Stomach (tissue), 19 donors: ENCODE results near the gene ACR. TPM values are rescaled to one million over a fixed set of nuclear protein-coding genes. Genes with fewer than 3 reads are reported as not detected.

ENCODE experiments used
- DNase-seq, 2 donors: peaks; one replicate each; pipeline versions ENCODE4 v3.0.0 to v3.0.0-alpha.2; 2013 to 2019
- H3K27ac ChIP-seq, 5 donors: fragments of 200-600 bp in 4 of 5; sonication (generic) in 4 of 5; one replicate each; pipeline ENCODE4 v1.5.1; 2013 to 2019; ENCODE audit warnings: mild to moderate bottlenecking in 1 of 5, moderate library complexity in 1 of 5
- H3K27me3 ChIP-seq, 3 donors: fragments of 200-600 bp; sonication (generic); one replicate each; pipeline ENCODE4 v1.5.1; 2017 to 2019; ENCODE audit warnings: mixed run types in 1 of 3
- H3K36me3 ChIP-seq, 4 donors: fragments of 200-600 bp; sonication (generic); 1 replicate in 3 of 4; 2 replicates in 1 of 4; pipeline ENCODE4 v1.5.1; 2016 to 2019
- H3K4me1 ChIP-seq, 4 donors: fragments of 200-600 bp; sonication (generic); one replicate each; pipeline ENCODE4 v1.5.1; 2016 to 2019
- H3K4me3 ChIP-seq, 4 donors: fragments of 200-600 bp; sonication (generic) in 3 of 4; one replicate each; pipeline ENCODE4 v1.5.1; 2016 to 2019; ENCODE audit warnings: mild to moderate bottlenecking in 1 of 4
- H3K9me3 ChIP-seq, 4 donors: fragments of 200-600 bp; sonication (generic); one replicate each; pipeline ENCODE4 v1.5.1; 2016 to 2019
- CTCF ChIP-seq, 7 experiments: fragments of 450-650 bp in 4 of 7; fragments of 200-600 bp in 3 of 7; sonication (generic) in 3 of 7; IDR thresholded peaks; one replicate each; pipeline ENCODE4 v1.5.1; 2016 to 2019; ENCODE audit warnings: antibody characterized with exemption in 7 of 7, control low read depth in 2 of 7, mild to moderate bottlenecking in 1 of 7
- EP300 ChIP-seq: sonication (generic); formaldehyde crosslinking; IDR thresholded peaks from one replicate; pipeline ENCODE4 v1.6.1; 2017; ENCODE audit warnings: antibody characterized with exemption
- POLR2A ChIP-seq, 4 donors: fragments of 450-650 bp; IDR thresholded peaks; one replicate each; pipeline ENCODE4 v1.6.1; 2016; ENCODE audit warnings: antibody characterized with exemption in 4 of 4, control low read depth in 2 of 4, mild to moderate bottlenecking in 1 of 4, moderate library complexity in 1 of 4
- POLR2AphosphoS5 ChIP-seq, 3 donors: sonication (generic); formaldehyde crosslinking; IDR thresholded peaks; one replicate each; pipeline ENCODE4 v1.6.1; 2016; ENCODE audit warnings: antibody characterized with exemption in 3 of 3
- WGBS, 5 donors: extraction: QIAGEN DNeasy Blood & Tissue Kit in 3 of 5; methylation state at CpG; one replicate each; pipeline versions ENCODE4 v1.1.5 to v1.1.7; 2013 to 2018; 5-methylcytosine and 5-hydroxymethylcytosine counted together
- intact Hi-C: fragments of 100-400 bp; cut with DNase I; formaldehyde crosslinking; loops from one replicate; pipeline ENCODE4 v1.15.1; 2023; ENCODE audit warnings: low total_unique reads
- long read RNA-seq, 10 donors: transcript quantifications; one replicate each; lab custom pipeline, GENCODE V29; 2026
- polyA plus RNA-seq, 3 donors: library from polyadenylated mRNA; stranded (reverse); fragments of 200-250 nt; gene quantifications; one replicate each; pipeline ENCODE4 v1.2.3, GENCODE V29; 2013
- total RNA-seq, 5 donors: library from RNA; depleted of rRNA; stranded (reverse); fragments of >200 nt; gene quantifications; one replicate each; pipeline versions ENCODE4 v1.1.0 to v1.2.3, GENCODE V29; 2014 to 2016
- donor health status: healthy with polysubstance abuse.
- donor health status: Bipolar disorder and iron deficiency.
- donor health status: healthy.

Gene ACR
- total RNA-seq, result under 1 TPM in 1 of 5 donors, not detected in 4; 0.37 TPM
- polyA plus RNA-seq, result under 1 TPM in 2 of 3 donors, not detected in 1; 0.19 to 0.23 TPM
- long read RNA-seq, donor 1, result 0 reads
- long read RNA-seq, donor 2, result 0 reads
- long read RNA-seq, donor 3, result 0 reads
- long read RNA-seq, donor 4, result 0 reads
- long read RNA-seq, donor 5, result 0 reads
- long read RNA-seq, donor 6, result 0 reads
- long read RNA-seq, donor 7, result 0 reads
- long read RNA-seq, donor 8, result 0 reads
- long read RNA-seq, donor 9, result 0 reads
- long read RNA-seq, donor 10, result 0 reads

- no peak within 1 kb of the TSS for H3K4me3 ChIP-seq
- intact Hi-C loops, result no loop called here
- H3K4me1 ChIP-seq, result peaks cover 0 to 9% (median 0%) of the 10 kb centered on the region in 4 donors
- WGBS, 5 donors, result 66 to 75% (median 70%) methylated on average over 12 to 13 of the region's 13 CpGs
- H3K9me3 ChIP-seq, result no peaks in the 10 kb centered on the region
- no peak within 1 kb of the TSS for H3K27ac ChIP-seq
- TF ChIP-seq POLR2A (IDR thresholded peaks at IDR 0.05), result no peak
- TF ChIP-seq CTCF (IDR thresholded peaks at IDR 0.05), result no peak
- no peak for TF ChIP-seq POLR2AphosphoS5 (IDR thresholded peaks at IDR 0.05)
- TF ChIP-seq EP300, result no peak
- no peaks in the 10 kb centered on the region for H3K36me3 ChIP-seq
- peak in 1 of 2 donors; percentile 13 for DNase-seq
- peaks cover 0 to 39% (median 7%) of the 10 kb centered on the region in 3 donors for H3K27me3 ChIP-seq
Observed at GRCh38 chr22:50737728-50738648, at the start of gene ACR. ACR (plus strand) TSS chr22:50738204; CDS start chr22:50738236, 32 bp downstream.

- peak in 1 of 2 donors; percentile 16 for DNase-seq
- 70 to 90% (median 87%) methylated on average over 5 of the region's 5 CpGs for WGBS, 5 donors
- intact Hi-C loops, result no loop called here
- Histone ChIP-seq H3K27ac (no peak overlapping the region), H3K9me3 (peaks cover 0 to 9% (median 0%) of the 10 kb centered on the region in 4 donors), H3K4me1 (no peaks in the 10 kb centered on the region), H3K4me3 (no peak overlapping the region), H3K27me3 (peaks cover 0 to 33% (median 4%) of the 10 kb centered on the region in 3 donors), H3K36me3 (no peaks in the 10 kb centered on the region)
- TF ChIP-seq POLR2AphosphoS5 (IDR thresholded peaks at IDR 0.05) (no peak), EP300 (no peak), POLR2A (IDR thresholded peaks at IDR 0.05) (no peak), CTCF (IDR thresholded peaks at IDR 0.05) (no peak)
Observed at GRCh38 chr22:50688448-50688847, 49.6 kb upstream of the ACR start.

GRCh38 chr22:50691521-50691920, 46.5 kb upstream of the ACR start:
- peak in 3 of 7 experiments; percentile 23 to 47 (median 32) for TF ChIP-seq CTCF (IDR thresholded peaks at IDR 0.05)
- no peak for TF ChIP-seq POLR2A (IDR thresholded peaks at IDR 0.05)
- peak in 1 of 2 donors; percentile 41 for DNase-seq
- Histone ChIP-seq H3K4me1 (peaks cover 0 to 8% (median 2%) of the 10 kb centered on the region in 4 donors), H3K27ac (no peak overlapping the region), H3K36me3 (no peaks in the 10 kb centered on the region), H3K4me3 (no peak overlapping the region), H3K27me3 (peaks cover 0 to 23% (median 0%) of the 10 kb centered on the region in 3 donors), H3K9me3 (peaks cover 0 to 9% (median 0%) of the 10 kb centered on the region in 4 donors)
- intact Hi-C loops, result no loop called here
- WGBS, 5 donors, result 15 to 22% (median 21%) methylated on average over 2 of the region's 2 CpGs

- Histone ChIP-seq H3K27ac (no peak overlapping the region), H3K36me3 (no peaks in the 10 kb centered on the region), H3K9me3 (peaks cover 0 to 9% (median 0%) of the 10 kb centered on the region in 4 donors), H3K27me3 (peaks cover 0 to 19% (median 0%) of the 10 kb centered on the region in 3 donors), H3K4me1 (peaks cover 12 to 25% (median 17%) of the 10 kb centered on the region in 4 donors), H3K4me3 (no peak overlapping the region)
- TF ChIP-seq POLR2AphosphoS5 (IDR thresholded peaks at IDR 0.05) (no peak), EP300 (no peak), POLR2A (IDR thresholded peaks at IDR 0.05) (no peak), CTCF (IDR thresholded peaks at IDR 0.05) (no peak)
- intact Hi-C loops, result no loop called here
- WGBS, 5 donors, result 79 to 87% (median 85%) methylated on average over 6 of the region's 6 CpGs
- DNase-seq, result no peak
Observed at GRCh38 chr22:50693462-50693861, 44.5 kb upstream of the ACR start.
